ENCODE data around the gene RAB10.

- TF ChIP-seq CTCF (optimal IDR thresholded peaks at IDR 0.05 in 1 of 3, IDR thresholded peaks at IDR 0.05 in 1 of 3, conservative IDR thresholded peaks at IDR 0.05 in 1 of 3; ENCODE audit: extremely low read depth in 1 of 3, insufficient read depth in 2 of 3, low read length in 3 of 3) = no peak
- TF ChIP-seq EZH2 (IDR thresholded peaks at IDR 0.05; ENCODE audit: low read length) = no peak
Measured at GRCh38 chr2:26162963-26163362, 129.1 kb downstream of the RAB10 start.

All from keratinocyte (primary cell).